ENCODE data around the gene CACNA2D3. TPM values are rescaled to one million over a fixed set of nuclear protein-coding genes. Genes with fewer than 3 reads are reported as not detected.

The CACNA2D3 gene
- total RNA-seq, 1 experiment from 2014 or later, result 0.59 TPM

GRCh38 chr3:54217828-54218227, 95.5 kb downstream of the CACNA2D3 start:
- DNase-seq, result no peak
- Histone ChIP-seq H3K4me3 (no peak overlapping the region), H3K27ac (no peak overlapping the region), H2AFZ (no peak overlapping the region), H3K4me2 (no peak overlapping the region), H3K4me1 (replicated peaks; ENCODE audit: insufficient read depth) (no peaks in the 10 kb centered on the region), H3F3A (ENCODE audit: insufficient read depth, low read depth) (no peaks in the 10 kb centered on the region), H3K27me3 (ENCODE audit: insufficient read depth, low read depth) (peaks cover 15% of the 10 kb centered on the region; the same call in 1 of the 2 replicates), H3K9me3 (ENCODE audit: insufficient read depth, low read depth) (no peaks in the 10 kb centered on the region), H3K79me2 (ENCODE audit: low read depth) (no peaks in the 10 kb centered on the region), H3K36me3 (ENCODE audit: low read depth) (no peaks in the 10 kb centered on the region), H4K20me1 (ENCODE audit: insufficient read depth) (no peaks in the 10 kb centered on the region), H3K9me2 (ENCODE audit: insufficient read depth) (no peaks in the 10 kb centered on the region)
- ChIA-PET POLR2A (ENCODE audit: unreplicated experiment) (no interaction called here), CTCF (no interaction called here)
- TF ChIP-seq CTCF (conservative IDR thresholded peaks at IDR 0.05) (no peak), EZH2 (IDR thresholded peaks at IDR 0.05; ENCODE audit: low read depth) (no peak)
- no TSS peak for BruUV-seq (replicated peaks)
- intact Hi-C loops (cut with micrococcal nuclease; ENCODE audit: unreplicated experiment), result no loop called here

- POLR2A ChIA-PET (ENCODE audit: unreplicated experiment), result no interaction called here
Observed at GRCh38 chr3:54222316-54222715, 100.0 kb downstream of the CACNA2D3 start.

GRCh38 chr3:54223063-54223462, 100.7 kb downstream of the CACNA2D3 start:
- POLR2A ChIA-PET (ENCODE audit: unreplicated experiment), result no interaction called here
- Histone ChIP-seq H3K79me2 (ENCODE audit: low read depth) (no peaks in the 10 kb centered on the region), H3K9me3 (ENCODE audit: insufficient read depth, low read depth) (no peaks in the 10 kb centered on the region), H2AFZ (no peak overlapping the region), H3K4me3 (no peak overlapping the region), H3K36me3 (ENCODE audit: low read depth) (no peaks in the 10 kb centered on the region), H3F3A (ENCODE audit: insufficient read depth, low read depth) (no peaks in the 10 kb centered on the region), H3K27ac (no peak overlapping the region), H3K4me2 (no peak overlapping the region), H3K4me1 (replicated peaks; ENCODE audit: insufficient read depth) (no peaks in the 10 kb centered on the region), H3K27me3 (ENCODE audit: insufficient read depth, low read depth) (peaks cover 18% of the 10 kb centered on the region), H4K20me1 (ENCODE audit: insufficient read depth) (no peaks in the 10 kb centered on the region), H3K9me2 (ENCODE audit: insufficient read depth) (no peaks in the 10 kb centered on the region)
- CTCF ChIA-PET, result no interaction called here
- no peak for DNase-seq
- intact Hi-C loops (cut with micrococcal nuclease; ENCODE audit: unreplicated experiment), result no loop called here
- no TSS peak for BruUV-seq (replicated peaks)
- TF ChIP-seq CTCF (conservative IDR thresholded peaks at IDR 0.05), result no peak
- TF ChIP-seq EZH2 (IDR thresholded peaks at IDR 0.05; ENCODE audit: low read depth), result no peak

More at GRCh38 chr3:54222316-54222715, 100.0 kb downstream of the CACNA2D3 start:
- Histone ChIP-seq H3K9me3 (ENCODE audit: insufficient read depth, low read depth) (no peaks in the 10 kb centered on the region), H2AFZ (no peak overlapping the region), H3K9me2 (ENCODE audit: insufficient read depth) (no peaks in the 10 kb centered on the region), H3F3A (ENCODE audit: insufficient read depth, low read depth) (no peaks in the 10 kb centered on the region), H3K27ac (no peak overlapping the region), H3K4me1 (replicated peaks; ENCODE audit: insufficient read depth) (no peaks in the 10 kb centered on the region), H4K20me1 (ENCODE audit: insufficient read depth) (no peaks in the 10 kb centered on the region), H3K36me3 (ENCODE audit: low read depth) (no peaks in the 10 kb centered on the region), H3K4me2 (no peak overlapping the region), H3K79me2 (ENCODE audit: low read depth) (no peaks in the 10 kb centered on the region), H3K27me3 (ENCODE audit: insufficient read depth, low read depth) (peaks cover 18% of the 10 kb centered on the region), H3K4me3 (no peak overlapping the region)
- intact Hi-C loops (cut with micrococcal nuclease; ENCODE audit: unreplicated experiment), result no loop called here
- DNase-seq, result no peak
- BruUV-seq (replicated peaks), result no TSS peak
- no peak for TF ChIP-seq EZH2 (IDR thresholded peaks at IDR 0.05; ENCODE audit: low read depth)
- CTCF ChIA-PET, result no interaction called here

- Histone ChIP-seq H3K4me3 (no peak overlapping the region), H3K9me2 (ENCODE audit: insufficient read depth) (no peaks in the 10 kb centered on the region), H3K4me2 (no peak overlapping the region), H3K27ac (no peak overlapping the region), H3K27me3 (ENCODE audit: insufficient read depth, low read depth) (peaks cover 28% of the 10 kb centered on the region), H3F3A (ENCODE audit: insufficient read depth, low read depth) (no peaks in the 10 kb centered on the region), H3K9me3 (ENCODE audit: insufficient read depth, low read depth) (no peaks in the 10 kb centered on the region), H3K79me2 (ENCODE audit: low read depth) (no peaks in the 10 kb centered on the region), H2AFZ (no peak overlapping the region), H3K36me3 (ENCODE audit: low read depth) (no peaks in the 10 kb centered on the region), H4K20me1 (ENCODE audit: insufficient read depth) (no peaks in the 10 kb centered on the region), H3K4me1 (replicated peaks; ENCODE audit: insufficient read depth) (no peaks in the 10 kb centered on the region)
- intact Hi-C loops (cut with micrococcal nuclease; ENCODE audit: unreplicated experiment), result no loop called here
- TF ChIP-seq CTCF (conservative IDR thresholded peaks at IDR 0.05) (no peak), EZH2 (IDR thresholded peaks at IDR 0.05; ENCODE audit: low read depth) (no peak)
- no peak for DNase-seq
- ChIA-PET CTCF (no interaction called here), POLR2A (ENCODE audit: unreplicated experiment) (no interaction called here)
- BruUV-seq (replicated peaks), result no TSS peak
Observed at GRCh38 chr3:54225841-54226528, 103.6 kb downstream of the CACNA2D3 start.

Measured in PC-9 (cell line).